Esophagus muscularis mucosa (tissue), 4 donors: ENCODE measurements around the gene DACT2.

Source experiments
- EP300 ChIP-seq: sonication (generic); formaldehyde crosslinking; IDR thresholded peaks from one replicate; pipeline ENCODE4 v1.6.1; 2017; ENCODE audit warnings: antibody characterized with exemption
- POLR2A ChIP-seq: fragments of 450-650 bp; IDR thresholded peaks from one replicate; pipeline ENCODE4 v1.6.1; 2017; ENCODE audit warnings: antibody characterized with exemption, moderate library complexity, mild to moderate bottlenecking, low read depth
- TF ChIP-seq, protein P1 (sequence below), 3 experiments: fragments of 200-600 bp in 2 of 3; fragments of 450-650 bp in 1 of 3; sonication (generic) in 2 of 3; IDR thresholded peaks; one replicate each; pipeline ENCODE4 v1.5.1; 2017 to 2019; ENCODE audit warnings: antibody characterized with exemption in 3 of 3, mild to moderate bottlenecking in 2 of 3, moderate library complexity in 1 of 3

- TF ChIP-seq, protein P1, sequence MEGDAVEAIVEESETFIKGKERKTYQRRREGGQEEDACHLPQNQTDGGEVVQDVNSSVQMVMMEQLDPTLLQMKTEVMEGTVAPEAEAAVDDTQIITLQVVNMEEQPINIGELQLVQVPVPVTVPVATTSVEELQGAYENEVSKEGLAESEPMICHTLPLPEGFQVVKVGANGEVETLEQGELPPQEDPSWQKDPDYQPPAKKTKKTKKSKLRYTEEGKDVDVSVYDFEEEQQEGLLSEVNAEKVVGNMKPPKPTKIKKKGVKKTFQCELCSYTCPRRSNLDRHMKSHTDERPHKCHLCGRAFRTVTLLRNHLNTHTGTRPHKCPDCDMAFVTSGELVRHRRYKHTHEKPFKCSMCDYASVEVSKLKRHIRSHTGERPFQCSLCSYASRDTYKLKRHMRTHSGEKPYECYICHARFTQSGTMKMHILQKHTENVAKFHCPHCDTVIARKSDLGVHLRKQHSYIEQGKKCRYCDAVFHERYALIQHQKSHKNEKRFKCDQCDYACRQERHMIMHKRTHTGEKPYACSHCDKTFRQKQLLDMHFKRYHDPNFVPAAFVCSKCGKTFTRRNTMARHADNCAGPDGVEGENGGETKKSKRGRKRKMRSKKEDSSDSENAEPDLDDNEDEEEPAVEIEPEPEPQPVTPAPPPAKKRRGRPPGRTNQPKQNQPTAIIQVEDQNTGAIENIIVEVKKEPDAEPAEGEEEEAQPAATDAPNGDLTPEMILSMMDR (IDR thresholded peaks at IDR 0.05) = no peak
- TF ChIP-seq EP300 (no peak), POLR2A (no peak)
Observed at GRCh38 chr6:168345896-168346754, 26.5 kb upstream of the DACT2 start.
